SH-SY5Y (cell line): ENCODE results near the gene SMTN.

ENCODE experiments used
- GATA2 ChIP-seq: IDR thresholded peaks from 2 replicates; pipeline ENCODE4 v1.6.1; 2011; ENCODE audit warnings: mild to moderate bottlenecking, low read depth, low read length
- GATA3 ChIP-seq: IDR thresholded peaks from 2 replicates; pipeline ENCODE4 v1.6.1; 2011; ENCODE audit warnings: low read depth, mild to moderate bottlenecking, low read length, moderate library complexity

- TF ChIP-seq GATA2: no peak
- TF ChIP-seq GATA3: no peak
Measured at GRCh38 chr22:31144223-31144622, 63.1 kb downstream of the SMTN start.
